DMS79 treated with DMSO at 0.1 percent for 48 hours (cell line): ENCODE measurements around the gene NARS2.
"Not testable (repeated sequence)": the region's sequence is repeated elsewhere in the genome, so short reads cannot be mapped to it uniquely, and the experiment has no call there.

Source experiments
- DNase-seq: peaks from one replicate; lab custom pipeline; 2025; lab: John Stamatoyannopoulos, UW

NARS2 gene

GRCh38 chr11:78576549-78577097, 2.0 kb upstream of the NARS2 start:
- DNase-seq: no peak

GRCh38 chr11:78575478-78575877, 814 bp upstream of the NARS2 start:
- DNase-seq: no peak

- no peak for DNase-seq
Observed at GRCh38 chr11:78573681-78574080, 983 bp downstream of the NARS2 start.

- DNase-seq: no peak
Observed at GRCh38 chr11:78573271-78573670, 1.4 kb downstream of the NARS2 start.

GRCh38 chr11:78572394-78572793, 2.3 kb downstream of the NARS2 start:
- no peak for DNase-seq

- no peak for DNase-seq
Observed at GRCh38 chr11:78570031-78570430, 4.6 kb downstream of the NARS2 start.

GRCh38 chr11:78567209-78567608, 7.5 kb downstream of the NARS2 start:
- no peak for DNase-seq

GRCh38 chr11:78564490-78565467, 9.9 kb downstream of the NARS2 start:
- peak; percentile 62 for DNase-seq

- not testable (repeated sequence) for DNase-seq
Observed at GRCh38 chr11:78564037-78564436, 10.6 kb downstream of the NARS2 start.

GRCh38 chr11:78563090-78563489, 11.6 kb downstream of the NARS2 start:
- not testable (repeated sequence) for DNase-seq

- DNase-seq: no peak
Observed at GRCh38 chr11:78562398-78562797, 12.3 kb downstream of the NARS2 start.

GRCh38 chr11:78560826-78561484, 13.7 kb downstream of the NARS2 start:
- DNase-seq: no peak

- no peak for DNase-seq
Observed at GRCh38 chr11:78560153-78560552, 14.5 kb downstream of the NARS2 start.

- no peak for DNase-seq
Observed at GRCh38 chr11:78557236-78557635, 17.4 kb downstream of the NARS2 start.

- DNase-seq: no peak
Observed at GRCh38 chr11:78555592-78555991, 19.1 kb downstream of the NARS2 start.

- no peak for DNase-seq
Observed at GRCh38 chr11:78552881-78553280, 21.8 kb downstream of the NARS2 start.

GRCh38 chr11:78552139-78552538, 22.5 kb downstream of the NARS2 start:
- DNase-seq: not testable (repeated sequence)

GRCh38 chr11:78551066-78551465, 23.6 kb downstream of the NARS2 start:
- no peak for DNase-seq

- no peak for DNase-seq
Observed at GRCh38 chr11:78549624-78550409, 24.8 kb downstream of the NARS2 start.

- no peak for DNase-seq
Observed at GRCh38 chr11:78548911-78549590, 25.6 kb downstream of the NARS2 start.

- no peak for DNase-seq
Observed at GRCh38 chr11:78547931-78548705, 26.5 kb downstream of the NARS2 start.
